ENCODE data around the gene GHRH.

GRCh38 chr20:37209661-37210314 lies 51.8 kb downstream of the GHRH start:
- no peak for TF ChIP-seq RAD21 (IDR thresholded peaks at IDR 0.05; ENCODE audit: low read depth)
- no peak for TF ChIP-seq ZBTB7A (IDR thresholded peaks at IDR 0.05; ENCODE audit: low read depth)
- no peak for TF ChIP-seq EP300 (IDR thresholded peaks at IDR 0.05; ENCODE audit: borderline replicate concordance)
- no peak for TF ChIP-seq MAX (IDR thresholded peaks at IDR 0.05)
- TF ChIP-seq CREB1 (IDR thresholded peaks at IDR 0.05; ENCODE audit: low read depth): no peak
- TF ChIP-seq TEAD4 (IDR thresholded peaks at IDR 0.05): no peak
- TF ChIP-seq YY1 (IDR thresholded peaks at IDR 0.05; ENCODE audit: low read depth): no peak
- TF ChIP-seq REST (IDR thresholded peaks at IDR 0.05; ENCODE audit: low read depth): no peak
- TF ChIP-seq CEBPB (IDR thresholded peaks at IDR 0.05): no peak
- no peak for TF ChIP-seq TCF12 (IDR thresholded peaks at IDR 0.05; ENCODE audit: low read depth)
- TF ChIP-seq FOXM1 (IDR thresholded peaks at IDR 0.05; ENCODE audit: borderline replicate concordance, low read depth): no peak
- TF ChIP-seq TAF1 (IDR thresholded peaks at IDR 0.05; ENCODE audit: low read depth): no peak
- no peak for TF ChIP-seq EGR1 (IDR thresholded peaks at IDR 0.05)
- TF ChIP-seq NFIC (IDR thresholded peaks at IDR 0.05): no peak
